Measurements from ENCODE around the gene CTNNB1.

GRCh38 chr3:41178576-41178975 lies 20.7 kb upstream of the CTNNB1 start:
- TF ChIP-seq CTCF (conservative IDR thresholded peaks at IDR 0.05; ENCODE audit: low read depth in 2 of 2) (no peak), EZH2 (IDR thresholded peaks at IDR 0.05; ENCODE audit: low read depth, unreplicated experiment) (no peak), CREB1 (CRISPR knock-in tag; IDR thresholded peaks at IDR 0.05; ENCODE audit: low read depth) (no peak), POLR2AphosphoS5 (IDR thresholded peaks at IDR 0.05; ENCODE audit: low read depth) (no peak), EZH2phosphoT487 (IDR thresholded peaks at IDR 0.05; ENCODE audit: unreplicated experiment) (no peak)
